ENCODE measurements around the gene COL25A1.

GRCh38 chr4:109216085-109216696 is 86.3 kb downstream of the COL25A1 start:
- no peak for TF ChIP-seq CTCF (IDR thresholded peaks at IDR 0.05)
- no peak for TF ChIP-seq POLR2A (IDR thresholded peaks at IDR 0.05)
- TF ChIP-seq POLR2AphosphoS5 (IDR thresholded peaks at IDR 0.05), result no peak
